ENCODE results near the gene KIF20A.
A peak's percentile ranks its signal among the peaks of the same experiment; 100 is the strongest.
"Not testable (repeated sequence)": the region's sequence is repeated elsewhere in the genome, so short reads cannot be mapped to it uniquely, and the experiment has no call there.

KIF20A gene

GRCh38 chr5:138141734-138142133 is 37.2 kb upstream of the KIF20A start:
- TF ChIP-seq, protein P1, sequence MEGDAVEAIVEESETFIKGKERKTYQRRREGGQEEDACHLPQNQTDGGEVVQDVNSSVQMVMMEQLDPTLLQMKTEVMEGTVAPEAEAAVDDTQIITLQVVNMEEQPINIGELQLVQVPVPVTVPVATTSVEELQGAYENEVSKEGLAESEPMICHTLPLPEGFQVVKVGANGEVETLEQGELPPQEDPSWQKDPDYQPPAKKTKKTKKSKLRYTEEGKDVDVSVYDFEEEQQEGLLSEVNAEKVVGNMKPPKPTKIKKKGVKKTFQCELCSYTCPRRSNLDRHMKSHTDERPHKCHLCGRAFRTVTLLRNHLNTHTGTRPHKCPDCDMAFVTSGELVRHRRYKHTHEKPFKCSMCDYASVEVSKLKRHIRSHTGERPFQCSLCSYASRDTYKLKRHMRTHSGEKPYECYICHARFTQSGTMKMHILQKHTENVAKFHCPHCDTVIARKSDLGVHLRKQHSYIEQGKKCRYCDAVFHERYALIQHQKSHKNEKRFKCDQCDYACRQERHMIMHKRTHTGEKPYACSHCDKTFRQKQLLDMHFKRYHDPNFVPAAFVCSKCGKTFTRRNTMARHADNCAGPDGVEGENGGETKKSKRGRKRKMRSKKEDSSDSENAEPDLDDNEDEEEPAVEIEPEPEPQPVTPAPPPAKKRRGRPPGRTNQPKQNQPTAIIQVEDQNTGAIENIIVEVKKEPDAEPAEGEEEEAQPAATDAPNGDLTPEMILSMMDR (conservative IDR thresholded peaks at IDR 0.05; ENCODE audit: low read length), result no peak
- DNase-seq (ENCODE audit: low read depth), result no peak
- H3K4me3 ChIP-seq (ENCODE audit: low read length), result no peak overlapping the region

- DNase-seq (ENCODE audit: low read depth); H3K4me3 ChIP-seq (ENCODE audit: low read length): not testable (repeated sequence)
These were observed 35.3 kb upstream of the KIF20A start for GRCh38 chr5:138143578-138143977.

- peak; percentile 83 for DNase-seq (ENCODE audit: low read depth)
- TF ChIP-seq, protein P1 (conservative IDR thresholded peaks at IDR 0.05; ENCODE audit: low read length), result no peak
- H3K4me3 ChIP-seq (ENCODE audit: low read length), result no peak overlapping the region
These were observed 30.1 kb upstream of the KIF20A start for GRCh38 chr5:138148811-138149210.

DNA sequence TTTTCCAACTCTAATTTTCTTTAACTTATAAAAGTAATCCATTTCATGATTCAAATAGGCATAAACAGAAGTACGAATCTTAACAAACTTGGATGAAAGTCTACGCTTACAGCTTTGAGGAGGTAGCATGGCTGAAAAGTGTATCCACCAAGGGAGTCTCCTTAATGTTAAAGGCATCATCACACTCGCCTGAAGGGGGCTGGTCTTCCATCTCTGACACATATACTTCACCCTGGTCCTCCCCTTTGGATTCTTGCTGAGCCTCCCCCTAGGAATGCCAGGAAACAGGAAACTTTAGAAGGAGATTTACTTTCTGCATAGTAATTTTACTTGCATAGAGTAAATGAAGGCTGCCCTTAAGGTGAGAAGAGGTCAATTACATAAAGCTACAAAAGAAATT is 29.4 kb upstream of the KIF20A start:
- DNase-seq (ENCODE audit: low read depth), result no peak
- TF ChIP-seq, protein P1 (conservative IDR thresholded peaks at IDR 0.05; ENCODE audit: low read length), result no peak
- no peak overlapping the region for H3K4me3 ChIP-seq (ENCODE audit: low read length)

GRCh38 chr5:138155977-138156376 is 22.9 kb upstream of the KIF20A start:
- H3K4me3 ChIP-seq (ENCODE audit: low read length); DNase-seq (ENCODE audit: low read depth): not testable (repeated sequence)

DNA sequence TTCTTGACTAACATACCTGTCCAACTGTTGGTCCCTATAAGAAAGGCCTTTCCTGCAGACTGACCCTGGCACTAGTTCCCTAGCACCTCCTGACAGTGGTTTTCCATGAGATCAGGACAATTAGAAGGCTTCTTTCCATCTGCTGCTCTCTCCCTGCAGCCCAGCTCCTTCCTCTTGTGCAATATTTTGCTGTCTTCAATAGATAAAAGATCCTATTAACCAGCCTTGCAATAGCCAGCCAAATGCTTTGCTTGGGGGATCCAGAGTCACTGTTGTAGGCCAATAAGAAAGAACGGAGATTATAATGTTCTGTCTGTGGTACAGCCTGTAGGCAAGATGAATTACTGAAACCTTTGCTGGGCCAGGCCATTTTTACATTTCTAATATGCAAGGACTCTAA is 21.3 kb upstream of the KIF20A start:
- TF ChIP-seq, protein P1 (conservative IDR thresholded peaks at IDR 0.05; ENCODE audit: low read length), result no peak
- H3K4me3 ChIP-seq (ENCODE audit: low read length), result no peak overlapping the region
- DNase-seq (ENCODE audit: low read depth), result no peak

- TF ChIP-seq, protein P1 (conservative IDR thresholded peaks at IDR 0.05; ENCODE audit: low read length), result no peak
- no peak for DNase-seq (ENCODE audit: low read depth)
- H3K4me3 ChIP-seq (ENCODE audit: low read length), result no peak overlapping the region
These were observed 19.2 kb upstream of the KIF20A start for GRCh38 chr5:138159666-138160065.

- H3K4me3 ChIP-seq (ENCODE audit: low read length), result no peak overlapping the region
- TF ChIP-seq, protein P1 (conservative IDR thresholded peaks at IDR 0.05; ENCODE audit: low read length), result no peak
- no peak for DNase-seq (ENCODE audit: low read depth)
These were observed 18.2 kb upstream of the KIF20A start for GRCh38 chr5:138160706-138161105.
